Endothelial cell of umbilical vein (primary cell): ENCODE data around the gene SETSIP. TPM values are rescaled to one million over a fixed set of nuclear protein-coding genes. Genes with fewer than 3 reads are reported as not detected.

Experiments
- BruUV-seq: library from RNA; stranded (reverse); fragments of 400-500 nt; replicated peaks from 2 replicates; lab custom pipeline; 2021; lab: Mats Ljungman, UMichigan
- CTCF ChIA-PET: fragments of 300-600, 350-600 bp; sonication (Branson Sonifier 250); formaldehyde crosslinking; loops from one replicate; lab custom pipeline; 2021; ENCODE audit warnings: antibody characterized with exemption, inconsistent platforms; lab: Charles Lee
- POLR2A ChIA-PET: fragments of 300-600, 350-600 bp; sonication (Branson Sonifier 250); formaldehyde crosslinking; loops from one replicate; lab custom pipeline; 2021; ENCODE audit warnings: antibody characterized with exemption, inconsistent platforms; lab: Charles Lee
- DNase-seq: peaks from one replicate; pipeline ENCODE4 v3.0.0-alpha.2; 2011; ENCODE audit warnings: low read depth, low spot score
- FAIRE-seq: peaks from 2 replicates; lab custom pipeline; 2011; peaks lifted over from hg19 to GRCh38; lab: Jason Lieb, UNC
- H2AFZ ChIP-seq: 2 replicates; pipeline ENCODE4 v1.6.0; 2012; ENCODE audit warnings: low read depth, low read length, control low read depth, inconsistent platforms
- H3K27ac ChIP-seq: 2 replicates; pipeline ENCODE4 v1.5.1; 2011; ENCODE audit warnings: low read depth, mild to moderate bottlenecking, control low read depth, low read length, moderate library complexity; ENCODE audit not compliant: insufficient read depth
- H3K27me3 ChIP-seq, 2 experiments: 2 replicates each; pipeline versions ENCODE4 v1.6.0 to v1.6.1; 2011; ENCODE audit warnings: low read length in 2 of 2, mixed read lengths in 1 of 2; ENCODE audit not compliant: control insufficient read depth in 2 of 2, insufficient read depth in 2 of 2
- H3K36me3 ChIP-seq, 2 experiments: 2 replicates in 1 of 2; 3 replicates in 1 of 2; pipeline ENCODE4 v1.5.1; 2011; ENCODE audit warnings: low read length in 2 of 2, mild to moderate bottlenecking in 1 of 2, moderate library complexity in 1 of 2; ENCODE audit not compliant: control insufficient read depth in 2 of 2, insufficient read depth in 2 of 2; ENCODE audit errors: extremely low read depth in 1 of 2
- H3K4me1 ChIP-seq: 3 replicates; pipeline ENCODE4 v1.5.1; 2011; ENCODE audit warnings: mild to moderate bottlenecking, low read length; ENCODE audit not compliant: control insufficient read depth, insufficient read depth; ENCODE audit errors: extremely low read depth
- H3K4me2 ChIP-seq: 2 replicates; pipeline ENCODE4 v1.6.1; 2011; ENCODE audit warnings: low read length, control low read depth, mixed read lengths; ENCODE audit not compliant: insufficient read depth
- H3K4me3 ChIP-seq, 3 experiments: fragments of 200-600 bp in 1 of 3; sonication (generic), shearing (Covaris generic) in 1 of 3; replicated peaks in 1 of 3; 2 replicates each; pipeline ENCODE4 v1.5.1; 2011 to 2016; ENCODE audit warnings: control low read depth in 3 of 3, low read length in 3 of 3, mild to moderate bottlenecking in 2 of 3, inconsistent platforms in 1 of 3, low read depth in 1 of 3, moderate library complexity in 1 of 3; ENCODE audit not compliant: insufficient read depth in 1 of 3
- H3K79me2 ChIP-seq: 2 replicates; pipeline ENCODE4 v1.6.0; 2012; ENCODE audit warnings: low read length, inconsistent platforms; ENCODE audit not compliant: control insufficient read depth, insufficient read depth
- H3K9ac ChIP-seq: replicated peaks from 2 replicates; pipeline ENCODE3; 2011; ENCODE audit warnings: low read length, control low read depth; ENCODE audit not compliant: insufficient read depth; ENCODE audit errors: extremely low read depth
- H3K9me1 ChIP-seq: replicated peaks from 3 replicates; pipeline ENCODE4 v1.6.0; 2011; ENCODE audit warnings: mild to moderate bottlenecking, low read length; ENCODE audit not compliant: control insufficient read depth, insufficient read depth; ENCODE audit errors: extremely low read depth
- H3K9me3 ChIP-seq: replicated peaks from 2 replicates; pipeline ENCODE4 v1.5.1; 2012; ENCODE audit warnings: low read length, inconsistent platforms; ENCODE audit not compliant: control insufficient read depth, insufficient read depth
- H4K20me1 ChIP-seq: replicated peaks from 2 replicates; pipeline ENCODE3; 2011; ENCODE audit warnings: mild to moderate bottlenecking, low read length; ENCODE audit not compliant: control insufficient read depth, insufficient read depth; ENCODE audit errors: extremely low read depth
- CTCF ChIP-seq, 2 donors: IDR thresholded peaks; 1 replicate in 1 of 2; 2 replicates in 1 of 2; pipeline ENCODE4 v1.5.1; 2011; ENCODE audit warnings: low read length in 2 of 2, mild to moderate bottlenecking in 2 of 2, moderate library complexity in 2 of 2, control low read depth in 1 of 2, inconsistent platforms in 1 of 2, low read depth in 1 of 2; ENCODE audit not compliant: insufficient read depth in 1 of 2; ENCODE audit errors: extremely low read depth in 1 of 2
- EZH2 ChIP-seq: IDR thresholded peaks from 2 replicates; pipeline ENCODE4 v1.6.1; 2012; ENCODE audit warnings: borderline replicate concordance, low read depth, mild to moderate bottlenecking, moderate library complexity, low read length, inconsistent platforms; ENCODE audit not compliant: severe bottlenecking
- FOS ChIP-seq: IDR thresholded peaks from 2 replicates; pipeline ENCODE4 v1.6.1; 2011; ENCODE audit warnings: mild to moderate bottlenecking, low read length, moderate library complexity, borderline replicate concordance; ENCODE audit not compliant: insufficient read depth
- GATA2 ChIP-seq: IDR thresholded peaks from 2 replicates; pipeline ENCODE4 v1.7.0; 2011; ENCODE audit warnings: low read depth, mild to moderate bottlenecking, moderate library complexity, mixed read lengths, low read length; ENCODE audit not compliant: insufficient read length, insufficient read depth
- JUN ChIP-seq: IDR thresholded peaks from 2 replicates; pipeline ENCODE4 v1.6.1; 2011; ENCODE audit warnings: borderline replicate concordance, low read depth; ENCODE audit not compliant: insufficient read length, insufficient read depth
- MAX ChIP-seq: IDR thresholded peaks from 2 replicates; pipeline ENCODE4 v1.6.1; 2011; ENCODE audit not compliant: insufficient read depth, insufficient read length
- MYC ChIP-seq: IDR thresholded peaks from one replicate; pipeline ENCODE4 v1.6.1; 2011; ENCODE audit warnings: mild to moderate bottlenecking, low read depth, low read length
- POLR2A ChIP-seq: IDR thresholded peaks from 2 replicates; pipeline ENCODE4 v1.6.1; 2012; ENCODE audit warnings: low read depth, mild to moderate bottlenecking, control low read depth, low read length
- POLR2AphosphoS5 ChIP-seq: IDR thresholded peaks from 2 replicates; pipeline ENCODE4 v1.6.1; 2012; ENCODE audit warnings: low read depth, mild to moderate bottlenecking, control low read depth, low read length, moderate library complexity; ENCODE audit not compliant: insufficient read depth
- dilution Hi-C: fragments of 300-500 bp; cut with MboI; formaldehyde crosslinking; loops from one replicate; pipeline ENCODE4 v1.15.0; 2019; ENCODE audit warnings: low sequenced_read_pairs; ENCODE audit not compliant: extremely low pct_ligation_motif_present
- intact Hi-C: fragments of 100-400 bp; cut with micrococcal nuclease; formaldehyde crosslinking; loops from one replicate; pipeline ENCODE4 v1.10.0; 2022
- polyA plus RNA-seq, 4 experiments: library from polyadenylated mRNA; depleted of rRNA in 3 of 4; stranded (reverse) in 3 of 4; unstranded in 1 of 4; fragments of >200 nt; gene quantifications; 2 replicates each; pipeline versions ENCODE4 v1.2.1 to v1.2.3, GENCODE V29; 2011 to 2012; ENCODE audit warnings: missing spikeins in 1 of 4
- total RNA-seq: library from RNA; stranded (reverse); gene quantifications from 2 replicates; pipeline ENCODE4 v1.2.3, GENCODE V29; 2021

SETSIP gene
- total and polyA plus RNA-seq, 2 donors (not counting 3 experiments of a cell fraction or from before 2014, with no cell fraction given): not detected

- Histone ChIP-seq H3K4me3 (no peak overlapping the region), H3K4me1 (no peaks in the 10 kb centered on the region), H3K27me3 (no peaks in the 10 kb centered on the region), H4K20me1 (no peaks in the 10 kb centered on the region), H3K9ac (no peak overlapping the region), H3K79me2 (no peaks in the 10 kb centered on the region), H3K4me2 (no peak overlapping the region), H3K36me3 (no peaks in the 10 kb centered on the region), H3K27ac (no peak overlapping the region), H3K9me3 (no peaks in the 10 kb centered on the region), H3K9me1 (no peaks in the 10 kb centered on the region), H2AFZ (no peak overlapping the region)
- FAIRE-seq: no peak
- ChIA-PET CTCF (interaction anchor here (0.7 to 0.9 kb wide), 2 partner anchors 8 to 254 kb away, joined by 3 read pairs; no protein-coding TSS in a partner anchor), POLR2A (no interaction called here)
- dilution Hi-C loops (no loop called here), intact Hi-C loops (no loop called here)
- BruUV-seq: no TSS peak
- no peak for TF ChIP-seq MAX
- no peak for TF ChIP-seq GATA2
- TF ChIP-seq POLR2AphosphoS5: no peak
- TF ChIP-seq JUN: no peak
- no peak for TF ChIP-seq CTCF (IDR thresholded peaks at IDR 0.05; ENCODE audit: extremely low read depth in 1 of 2, insufficient read depth in 1 of 2, low read depth in 1 of 2, low read length in 2 of 2)
- TF ChIP-seq EZH2: no peak
- TF ChIP-seq MYC: no peak
- TF ChIP-seq POLR2A: no peak
- TF ChIP-seq FOS: no peak
- no peak for DNase-seq
Measured at GRCh38 chr1:92037400-92037799, 37.8 kb downstream of the SETSIP start.
